ENCODE measurements around the gene CHRNA5. TPM values are rescaled to one million over a fixed set of nuclear protein-coding genes. Genes with fewer than 3 reads are reported as not detected.

CHRNA5 gene
- total and polyA plus RNA-seq, 10 donors: 0.11 to 2.2 (median 0.55) TPM

- no peak for TF ChIP-seq POLR2AphosphoS5 (IDR thresholded peaks at IDR 0.05)
- no peak for TF ChIP-seq POLR2A (IDR thresholded peaks at IDR 0.05)
- no peak for TF ChIP-seq CTCF (IDR thresholded peaks at IDR 0.05 in 8 of 11, conservative IDR thresholded peaks at IDR 0.05 in 3 of 11)
- 93 to 100% (median 96%) methylated on average over 3 of the region's 3 CpGs for WGBS, 5 donors
- intact Hi-C loops (cut with DNase I; ENCODE audit: low total_unique reads): no loop called here
- no peaks in the 10 kb centered on the region for H3K9me3 ChIP-seq
- H3K4me3 ChIP-seq: no peak overlapping the region
- peaks cover 14 to 52% (median 31%) of the 10 kb centered on the region in 6 donors for H3K4me1 ChIP-seq
- H3K27ac ChIP-seq: peak overlapping the region in 1 of 8 donors; percentile 96
- DNase-seq: no peak
- no peaks in the 10 kb centered on the region for H3K27me3 ChIP-seq (replicated peaks in 1 of 7)
- peaks cover 4 to 59% (median 52%) of the 10 kb centered on the region in 6 donors for H3K36me3 ChIP-seq
Observed at GRCh38 chr15:78542647-78543046, 22.7 kb upstream of the CHRNA5 start.

- Histone ChIP-seq H3K36me3 (peaks cover under 1 to 65% (median 61%) of the 10 kb centered on the region in 6 donors), H3K9me3 (no peaks in the 10 kb centered on the region), H3K27ac (no peak overlapping the region), H3K27me3 (replicated peaks in 1 of 7) (no peaks in the 10 kb centered on the region), H3K4me1 (peaks cover 0 to 9% (median 0%) of the 10 kb centered on the region in 6 donors), H3K4me3 (no peak overlapping the region)
- 84 to 90% (median 86%) methylated on average over 6 of the region's 6 CpGs for WGBS, 5 donors
- TF ChIP-seq CTCF (IDR thresholded peaks at IDR 0.05 in 8 of 11, conservative IDR thresholded peaks at IDR 0.05 in 3 of 11) (no peak), POLR2A (IDR thresholded peaks at IDR 0.05) (no peak), POLR2AphosphoS5 (IDR thresholded peaks at IDR 0.05) (no peak)
- DNase-seq: no peak
- intact Hi-C loops (cut with DNase I; ENCODE audit: low total_unique reads): no loop called here
Observed at GRCh38 chr15:78550194-78550593, 15.1 kb upstream of the CHRNA5 start.

- Histone ChIP-seq H3K4me1 (peaks cover 0 to 3% (median 0%) of the 10 kb centered on the region in 6 donors), H3K27me3 (replicated peaks in 1 of 7) (no peaks in the 10 kb centered on the region), H3K9me3 (no peaks in the 10 kb centered on the region), H3K4me3 (no peak overlapping the region), H3K36me3 (peaks cover 0 to 59% (median 54%) of the 10 kb centered on the region in 6 donors), H3K27ac (no peak overlapping the region)
- WGBS, 5 donors: 79 to 90% (median 85%) methylated on average over 3 of the region's 3 CpGs
- TF ChIP-seq POLR2AphosphoS5 (IDR thresholded peaks at IDR 0.05): no peak
- TF ChIP-seq POLR2A (IDR thresholded peaks at IDR 0.05): no peak
- no peak for TF ChIP-seq CTCF (IDR thresholded peaks at IDR 0.05 in 8 of 11, conservative IDR thresholded peaks at IDR 0.05 in 3 of 11)
- DNase-seq: no peak
- intact Hi-C loops (cut with DNase I; ENCODE audit: low total_unique reads): no loop called here
Observed at GRCh38 chr15:78550815-78551214, 14.5 kb upstream of the CHRNA5 start.

- Histone ChIP-seq H3K27ac (no peak overlapping the region), H3K9me3 (no peaks in the 10 kb centered on the region), H3K36me3 (peaks cover 0 to 48% (median 44%) of the 10 kb centered on the region in 6 donors), H3K27me3 (replicated peaks in 1 of 7) (no peaks in the 10 kb centered on the region), H3K4me1 (no peaks in the 10 kb centered on the region), H3K4me3 (no peak overlapping the region)
- TF ChIP-seq CTCF (IDR thresholded peaks at IDR 0.05 in 8 of 11, conservative IDR thresholded peaks at IDR 0.05 in 3 of 11) (no peak), POLR2A (IDR thresholded peaks at IDR 0.05) (no peak), POLR2AphosphoS5 (IDR thresholded peaks at IDR 0.05) (no peak)
- 83 to 95% (median 89%) methylated on average over 5 of the region's 5 CpGs for WGBS, 5 donors
- intact Hi-C loops (cut with DNase I; ENCODE audit: low total_unique reads): no loop called here
- DNase-seq: no peak
Observed at GRCh38 chr15:78551902-78552301, 13.4 kb upstream of the CHRNA5 start.

Measured in spleen (tissue), 11 donors.